ENCODE measurements around the gene FGFR3. TPM values are rescaled to one million over a fixed set of nuclear protein-coding genes. Genes with fewer than 3 reads are reported as not detected.

FGFR3 gene
- total and polyA plus RNA-seq, 10 of the 15 experiments (the other 5 are each of a cell fraction or from before 2014, with no cell fraction given) = 0.05 to 0.33 (median 0.18) TPM; not detected in 6

GRCh38 chr4:1857931-1858330, 64.8 kb downstream of the FGFR3 start:
- SMC1A ChIA-PET (ENCODE audit: uncharacterized antibody, unreplicated experiment) = interaction anchor here (3.8 kb wide), 1 partner anchor 41 kb away, joined by 14 read pairs; no protein-coding TSS in a partner anchor
- no peak for FAIRE-seq

More at GRCh38 chr4:1857931-1858330, 64.8 kb downstream of the FGFR3 start:
- 79% methylated on average over 5 of the region's 5 CpGs for WGBS (ENCODE audit: insufficient coverage, insufficient replicate concordance, low lambda C conversion rate, missing lambda C conversion rate)
- H3K9me3 ChIP-seq (replicated peaks; ENCODE audit: control insufficient read depth, insufficient read depth, low read length) = no peaks in the 10 kb centered on the region
- H3K27ac ChIP-seq (ENCODE audit: control insufficient read depth, insufficient read depth) = no peak overlapping the region
- no peak overlapping the region for H3K4me3 ChIP-seq
- BruUV-seq (replicated peaks) = no TSS peak
- no peaks in the 10 kb centered on the region for H4K20me1 ChIP-seq (ENCODE audit: control insufficient read depth, insufficient read depth)
- H3K4me2 ChIP-seq (ENCODE audit: control insufficient read depth, insufficient read depth) = no peak overlapping the region
- RAD21 ChIA-PET (ENCODE audit: unreplicated experiment) = no interaction called here
- no peaks in the 10 kb centered on the region for H3K27me3 ChIP-seq (replicated peaks in 1 of 2; ENCODE audit: control insufficient read depth in 2 of 2, insufficient read depth in 2 of 2, low read length in 1 of 2)
- no peaks in the 10 kb centered on the region for H3K36me3 ChIP-seq (ENCODE audit: control insufficient read depth in 2 of 2, insufficient read depth in 2 of 2, low read length in 1 of 2)
- ATAC-seq (no peak), DNase-seq (ENCODE audit: low read depth, low spot score) (no peak)
- no peak for TF ChIP-seq RBBP5 (conservative IDR thresholded peaks at IDR 0.05)
- no peak for TF ChIP-seq BRCA1 (IDR thresholded peaks at IDR 0.05; ENCODE audit: low read depth, low read length)
- no peak for TF ChIP-seq MXI1 (IDR thresholded peaks at IDR 0.05; ENCODE audit: low read depth, low read length)
- no peak for TF ChIP-seq IKZF1 (conservative IDR thresholded peaks at IDR 0.05)
- in situ Hi-C loops (cut with MboI) = no loop called here
- H3K79me2 ChIP-seq (ENCODE audit: control insufficient read depth, insufficient read depth, low read length) = peaks cover 38% of the 10 kb centered on the region
- no peak overlapping the region for H3K9ac ChIP-seq (ENCODE audit: control insufficient read depth, insufficient read depth, low read length)
- intact Hi-C loops (cut with micrococcal nuclease; ENCODE audit: unreplicated experiment) = no loop called here
- peaks cover 9% of the 10 kb centered on the region for H3K4me1 ChIP-seq (ENCODE audit: control insufficient read depth, insufficient read depth, low read length)
- CTCF ChIA-PET = interaction anchor here (1.2 to 1.9 kb wide), 3 partner anchors 10 to 39 kb away, joined by 3 to 6 read pairs (median 3); no protein-coding TSS in a partner anchor
- POLR2A ChIA-PET = interaction anchor here (1.5 kb wide), 1 partner anchor 42 kb away, joined by 4 read pairs; no protein-coding TSS in a partner anchor
- no peak overlapping the region for H2AFZ ChIP-seq (ENCODE audit: control insufficient read depth, low read depth, low read length)

Other genes starting within 250 kb of the FGFR3 start
- gene FAM53A, start 109.0 kb upstream of the FGFR3 start, total RNA-seq (2014; rRNA removed) = 0.40 and 1.4 TPM in 2 replicates
- gene FAM53A, start 109.0 kb upstream of the FGFR3 start, total RNA-seq (2014; rRNA removed; fragmentation: Illumina TruSeq; extraction: Trizol) = 0.32 and 0.40 TPM in 2 replicates
- 0.77 and 0.87 TPM in 2 replicates for gene FAM53A, start 109.0 kb upstream of the FGFR3 start, total RNA-seq (2021)
- 0.30 and 0.37 TPM in 2 replicates for gene FAM53A, start 109.0 kb upstream of the FGFR3 start, polyA plus RNA-seq (2011; rRNA removed)
- gene FAM53A, start 109.0 kb upstream of the FGFR3 start, polyA plus RNA-seq (2014; fragmentation: Illumina TruSeq; extraction: Trizol) = 0.09 TPM in 1 of 2 replicates, not detected in the other
- under 1 TPM in 1 of 2 experiments, not detected in 1; 0.02 TPM for gene FAM53A, start 109.0 kb upstream of the FGFR3 start, polyA plus RNA-seq (2014; fragmentation: Nextera tagmentation; extraction: Ambion mirVana)
- 0.44 and 1.3 TPM in 2 replicates for gene FAM53A, start 109.0 kb upstream of the FGFR3 start, polyA plus RNA-seq (2014; rRNA removed)
- under 1 TPM in 1 of 2 experiments, not detected in 1; 0.32 TPM for gene FAM53A, start 109.0 kb upstream of the FGFR3 start, polyA plus RNA-seq (2016; fragmentation: Nextera tagmentation; extraction: Ambion mirVana)
- 185 and 205 TPM in 2 replicates for gene SLBP, start 81.0 kb upstream of the FGFR3 start, total RNA-seq (2014; rRNA removed)
- 138 and 147 TPM in 2 replicates for gene SLBP, start 81.0 kb upstream of the FGFR3 start, total RNA-seq (2014; rRNA removed; fragmentation: Illumina TruSeq; extraction: Trizol)
- 111 and 114 TPM in 2 replicates for gene SLBP, start 81.0 kb upstream of the FGFR3 start, total RNA-seq (2021)
- gene SLBP, start 81.0 kb upstream of the FGFR3 start, polyA plus RNA-seq (2011; rRNA removed) = 168 and 247 TPM in 2 replicates
- 206 and 227 TPM in 2 replicates for gene SLBP, start 81.0 kb upstream of the FGFR3 start, polyA plus RNA-seq (2014; fragmentation: Illumina TruSeq; extraction: Trizol)
- gene SLBP, start 81.0 kb upstream of the FGFR3 start, polyA plus RNA-seq (2014; fragmentation: Nextera tagmentation; extraction: Ambion mirVana) = 100 to 1,000 TPM in 1 of 2 experiments, 10 to 100 TPM in 1; 94.4 to 101 TPM
- gene SLBP, start 81.0 kb upstream of the FGFR3 start, polyA plus RNA-seq (2014; rRNA removed) = 142 and 148 TPM in 2 replicates
- gene SLBP, start 81.0 kb upstream of the FGFR3 start, polyA plus RNA-seq (2016; fragmentation: Nextera tagmentation; extraction: Ambion mirVana) = 100 to 1,000 TPM; 277 to 278 TPM
- 18.4 and 20.9 TPM in 2 replicates for gene TMEM129, start 72.0 kb upstream of the FGFR3 start, total RNA-seq (2014; rRNA removed)
- gene TMEM129, start 72.0 kb upstream of the FGFR3 start, total RNA-seq (2014; rRNA removed; fragmentation: Illumina TruSeq; extraction: Trizol) = 7.7 and 9.0 TPM in 2 replicates
- gene TMEM129, start 72.0 kb upstream of the FGFR3 start, total RNA-seq (2021) = 19.3 and 20.4 TPM in 2 replicates
- gene TMEM129, start 72.0 kb upstream of the FGFR3 start, polyA plus RNA-seq (2011; rRNA removed) = 4.0 and 8.6 TPM in 2 replicates
- gene TMEM129, start 72.0 kb upstream of the FGFR3 start, polyA plus RNA-seq (2014; fragmentation: Illumina TruSeq; extraction: Trizol) = 2.1 and 7.2 TPM in 2 replicates
- gene TMEM129, start 72.0 kb upstream of the FGFR3 start, polyA plus RNA-seq (2014; fragmentation: Nextera tagmentation; extraction: Ambion mirVana) = under 1 TPM; 0.19 to 0.46 TPM
- gene TMEM129, start 72.0 kb upstream of the FGFR3 start, polyA plus RNA-seq (2014; rRNA removed) = 24.9 and 25.1 TPM in 2 replicates
- 10 to 100 TPM; 17.3 to 23.2 TPM for gene TMEM129, start 72.0 kb upstream of the FGFR3 start, polyA plus RNA-seq (2016; fragmentation: Nextera tagmentation; extraction: Ambion mirVana)
- 48.1 and 66.7 TPM in 2 replicates for gene TACC3, start 71.8 kb upstream of the FGFR3 start, total RNA-seq (2014; rRNA removed)
- gene TACC3, start 71.8 kb upstream of the FGFR3 start, total RNA-seq (2014; rRNA removed; fragmentation: Illumina TruSeq; extraction: Trizol) = 44.5 and 48.6 TPM in 2 replicates
- gene TACC3, start 71.8 kb upstream of the FGFR3 start, total RNA-seq (2021) = 120 and 121 TPM in 2 replicates
- gene TACC3, start 71.8 kb upstream of the FGFR3 start, polyA plus RNA-seq (2011; rRNA removed) = 29.0 and 39.7 TPM in 2 replicates
- 77.1 and 99.7 TPM in 2 replicates for gene TACC3, start 71.8 kb upstream of the FGFR3 start, polyA plus RNA-seq (2014; fragmentation: Illumina TruSeq; extraction: Trizol)
- 1 to 10 TPM; 2.8 to 8.1 TPM for gene TACC3, start 71.8 kb upstream of the FGFR3 start, polyA plus RNA-seq (2014; fragmentation: Nextera tagmentation; extraction: Ambion mirVana)
- 79.9 and 99.2 TPM in 2 replicates for gene TACC3, start 71.8 kb upstream of the FGFR3 start, polyA plus RNA-seq (2014; rRNA removed)
- gene TACC3, start 71.8 kb upstream of the FGFR3 start, polyA plus RNA-seq (2016; fragmentation: Nextera tagmentation; extraction: Ambion mirVana) = 100 to 1,000 TPM; 103 to 115 TPM
- gene LETM1, start 62.9 kb downstream of the FGFR3 start, total RNA-seq (2014; rRNA removed) = 50.4 and 57.8 TPM in 2 replicates
- 23.9 and 24.4 TPM in 2 replicates for gene LETM1, start 62.9 kb downstream of the FGFR3 start, total RNA-seq (2014; rRNA removed; fragmentation: Illumina TruSeq; extraction: Trizol)
- gene LETM1, start 62.9 kb downstream of the FGFR3 start, total RNA-seq (2021) = 59.6 and 65.2 TPM in 2 replicates
- gene LETM1, start 62.9 kb downstream of the FGFR3 start, polyA plus RNA-seq (2011; rRNA removed) = 9.6 and 18.4 TPM in 2 replicates
- 8.5 and 18.5 TPM in 2 replicates for gene LETM1, start 62.9 kb downstream of the FGFR3 start, polyA plus RNA-seq (2014; fragmentation: Illumina TruSeq; extraction: Trizol)
- 1 to 10 TPM; 2.6 to 4.0 TPM for gene LETM1, start 62.9 kb downstream of the FGFR3 start, polyA plus RNA-seq (2014; fragmentation: Nextera tagmentation; extraction: Ambion mirVana)
- gene LETM1, start 62.9 kb downstream of the FGFR3 start, polyA plus RNA-seq (2014; rRNA removed) = 36.0 and 46.4 TPM in 2 replicates
- 10 to 100 TPM; 37.3 to 39.4 TPM for gene LETM1, start 62.9 kb downstream of the FGFR3 start, polyA plus RNA-seq (2016; fragmentation: Nextera tagmentation; extraction: Ambion mirVana)
- gene NSD2, start 78.1 kb downstream of the FGFR3 start, total RNA-seq (2014; rRNA removed) = 72.5 and 73.1 TPM in 2 replicates
- 71.4 and 74.7 TPM in 2 replicates for gene NSD2, start 78.1 kb downstream of the FGFR3 start, total RNA-seq (2014; rRNA removed; fragmentation: Illumina TruSeq; extraction: Trizol)
- gene NSD2, start 78.1 kb downstream of the FGFR3 start, total RNA-seq (2021) = 137 and 139 TPM in 2 replicates
- 44.9 and 50.2 TPM in 2 replicates for gene NSD2, start 78.1 kb downstream of the FGFR3 start, polyA plus RNA-seq (2011; rRNA removed)
- 83.4 and 85.0 TPM in 2 replicates for gene NSD2, start 78.1 kb downstream of the FGFR3 start, polyA plus RNA-seq (2014; fragmentation: Illumina TruSeq; extraction: Trizol)
- 1 to 10 TPM; 8.6 to 9.3 TPM for gene NSD2, start 78.1 kb downstream of the FGFR3 start, polyA plus RNA-seq (2014; fragmentation: Nextera tagmentation; extraction: Ambion mirVana)
- 72.6 and 74.8 TPM in 2 replicates for gene NSD2, start 78.1 kb downstream of the FGFR3 start, polyA plus RNA-seq (2014; rRNA removed)
- gene NSD2, start 78.1 kb downstream of the FGFR3 start, polyA plus RNA-seq (2016; fragmentation: Nextera tagmentation; extraction: Ambion mirVana) = 10 to 100 TPM; 42.2 to 62.0 TPM
- gene NELFA, start 215.7 kb downstream of the FGFR3 start, total RNA-seq (2014; rRNA removed) = 17.7 and 21.6 TPM in 2 replicates
- gene NELFA, start 215.7 kb downstream of the FGFR3 start, total RNA-seq (2014; rRNA removed; fragmentation: Illumina TruSeq; extraction: Trizol) = 7.2 and 8.1 TPM in 2 replicates
- gene NELFA, start 215.7 kb downstream of the FGFR3 start, total RNA-seq (2021) = 33.8 and 35.2 TPM in 2 replicates
- gene NELFA, start 215.7 kb downstream of the FGFR3 start, polyA plus RNA-seq (2011; rRNA removed) = 7.8 and 14.4 TPM in 2 replicates
- 2.6 and 6.5 TPM in 2 replicates for gene NELFA, start 215.7 kb downstream of the FGFR3 start, polyA plus RNA-seq (2014; fragmentation: Illumina TruSeq; extraction: Trizol)
- gene NELFA, start 215.7 kb downstream of the FGFR3 start, polyA plus RNA-seq (2014; fragmentation: Nextera tagmentation; extraction: Ambion mirVana) = 1 to 10 TPM in 1 of 2 experiments, under 1 TPM in 1; 0.39 to 2.2 TPM
- gene NELFA, start 215.7 kb downstream of the FGFR3 start, polyA plus RNA-seq (2014; rRNA removed) = 18.9 and 24.9 TPM in 2 replicates
- gene NELFA, start 215.7 kb downstream of the FGFR3 start, polyA plus RNA-seq (2016; fragmentation: Nextera tagmentation; extraction: Ambion mirVana) = 10 to 100 TPM; 37.3 to 38.6 TPM